ENCODE results near the gene DIAPH2.

- TF ChIP-seq POLR2AphosphoS5 (IDR thresholded peaks at IDR 0.05; ENCODE audit: low read depth, low read length) (no peak), POLR2A (IDR thresholded peaks at IDR 0.05; ENCODE audit: low read depth, low read length) (no peak)
Measured at GRCh38 chrX:97066381-97066780, 381.7 kb downstream of the DIAPH2 start.

Measured in GM12892 (cell line).